Measurements from ENCODE around the gene GUCA2A. TPM values are rescaled to one million over a fixed set of nuclear protein-coding genes. Genes with fewer than 3 reads are reported as not detected.

GUCA2A gene
- total RNA-seq, 1 experiment from 2014 or later = not detected

GRCh38 chr1:42127767-42128166, 36.8 kb downstream of the GUCA2A start:
- H3F3A ChIP-seq (ENCODE audit: insufficient read depth, low read depth) = no peaks in the 10 kb centered on the region
- H3K27me3 ChIP-seq (ENCODE audit: insufficient read depth, low read depth) = no peaks in the 10 kb centered on the region
- intact Hi-C loops (cut with micrococcal nuclease; ENCODE audit: unreplicated experiment) = no loop called here
- POLR2A ChIA-PET (ENCODE audit: unreplicated experiment) = no interaction called here
- no peaks in the 10 kb centered on the region for H3K9me2 ChIP-seq (ENCODE audit: insufficient read depth)
- H2AFZ ChIP-seq = no peak overlapping the region
- no peaks in the 10 kb centered on the region for H4K20me1 ChIP-seq (ENCODE audit: insufficient read depth)
- CTCF ChIA-PET = no interaction called here
- no peak for DNase-seq
- H3K9me3 ChIP-seq (ENCODE audit: insufficient read depth, low read depth) = no peaks in the 10 kb centered on the region
- no peak for TF ChIP-seq EZH2 (IDR thresholded peaks at IDR 0.05; ENCODE audit: low read depth)
- TF ChIP-seq CTCF (conservative IDR thresholded peaks at IDR 0.05) = no peak
- no peaks in the 10 kb centered on the region for H3K36me3 ChIP-seq (ENCODE audit: low read depth)
- no peaks in the 10 kb centered on the region for H3K4me1 ChIP-seq (replicated peaks; ENCODE audit: insufficient read depth)
- H3K27ac ChIP-seq = no peak overlapping the region
- H3K79me2 ChIP-seq (ENCODE audit: low read depth) = no peaks in the 10 kb centered on the region
- no peak overlapping the region for H3K4me2 ChIP-seq
- no peak overlapping the region for H3K4me3 ChIP-seq
- no TSS peak for BruUV-seq (replicated peaks)

- Histone ChIP-seq H3K9me3 (ENCODE audit: insufficient read depth, low read depth) (peaks cover 8% of the 10 kb centered on the region; the same call in 1 of the 2 replicates), H4K20me1 (ENCODE audit: insufficient read depth) (no peaks in the 10 kb centered on the region), H2AFZ (no peak overlapping the region), H3K27me3 (ENCODE audit: insufficient read depth, low read depth) (no peaks in the 10 kb centered on the region), H3K36me3 (ENCODE audit: low read depth) (0 out of 2 replicates have a peak, but pooled peaks cover 4% of the 10 kb centered on the region), H3K4me1 (replicated peaks; ENCODE audit: insufficient read depth) (no peaks in the 10 kb centered on the region), H3F3A (ENCODE audit: insufficient read depth, low read depth) (no peaks in the 10 kb centered on the region), H3K79me2 (ENCODE audit: low read depth) (no peaks in the 10 kb centered on the region), H3K9me2 (ENCODE audit: insufficient read depth) (no peaks in the 10 kb centered on the region), H3K4me3 (no peak overlapping the region), H3K27ac (no peak overlapping the region), H3K4me2 (no peak overlapping the region)
- intact Hi-C loops (cut with micrococcal nuclease; ENCODE audit: unreplicated experiment) = no loop called here
- BruUV-seq (replicated peaks) = no TSS peak
- DNase-seq = no peak
- CTCF ChIA-PET = no interaction called here
- TF ChIP-seq EZH2 (IDR thresholded peaks at IDR 0.05; ENCODE audit: low read depth) (no peak), CTCF (conservative IDR thresholded peaks at IDR 0.05) (no peak)
- POLR2A ChIA-PET (ENCODE audit: unreplicated experiment) = no interaction called here
Measured at GRCh38 chr1:42125552-42125951, 39.0 kb downstream of the GUCA2A start.

- POLR2A ChIA-PET (ENCODE audit: unreplicated experiment) = no interaction called here
- H3F3A ChIP-seq (ENCODE audit: insufficient read depth, low read depth) = no peaks in the 10 kb centered on the region
- H3K27me3 ChIP-seq (ENCODE audit: insufficient read depth, low read depth) = no peaks in the 10 kb centered on the region
- H4K20me1 ChIP-seq (ENCODE audit: insufficient read depth) = no peaks in the 10 kb centered on the region
- no peak overlapping the region for H2AFZ ChIP-seq
- CTCF ChIA-PET = no interaction called here
- no TSS peak for BruUV-seq (replicated peaks)
- H3K4me3 ChIP-seq = no peak overlapping the region
- H3K79me2 ChIP-seq (ENCODE audit: low read depth) = no peaks in the 10 kb centered on the region
- no peak overlapping the region for H3K4me2 ChIP-seq
- intact Hi-C loops (cut with micrococcal nuclease; ENCODE audit: unreplicated experiment) = no loop called here
- no peaks in the 10 kb centered on the region for H3K9me2 ChIP-seq (ENCODE audit: insufficient read depth)
- H3K9me3 ChIP-seq (ENCODE audit: insufficient read depth, low read depth) = peaks cover 8% of the 10 kb centered on the region; the same call in 1 of the 2 replicates
- no peak for DNase-seq
- H3K36me3 ChIP-seq (ENCODE audit: low read depth) = 0 out of 2 replicates have a peak, but pooled peaks cover 4% of the 10 kb centered on the region
- TF ChIP-seq EZH2 (IDR thresholded peaks at IDR 0.05; ENCODE audit: low read depth) = no peak
- TF ChIP-seq CTCF (conservative IDR thresholded peaks at IDR 0.05) = no peak
- no peaks in the 10 kb centered on the region for H3K4me1 ChIP-seq (replicated peaks; ENCODE audit: insufficient read depth)
- H3K27ac ChIP-seq = no peak overlapping the region
Measured at GRCh38 chr1:42122408-42122807, 42.1 kb downstream of the GUCA2A start.

Data from PC-9 (cell line).